SW480 (cell line): Measurements from ENCODE around the gene EHD4.

Experiments
- DNase-seq: peaks from one replicate; pipeline ENCODE4 v3.0.0-alpha.2; 2016; ENCODE audit warnings: low spot score

EHD4 gene

GRCh38 chr15:41895491-41895890 lies 76.9 kb downstream of the EHD4 start:
- no peak for DNase-seq

GRCh38 chr15:41894791-41895463 lies 77.4 kb downstream of the EHD4 start:
- DNase-seq, result peak; percentile 84

- DNase-seq, result peak; percentile 9
Measured at GRCh38 chr15:41894251-41894790, 78.0 kb downstream of the EHD4 start.

- peak; percentile 83 for DNase-seq
Measured at GRCh38 chr15:41893422-41894250, 78.7 kb downstream of the EHD4 start, which contains the start of gene SPTBN5. Gene SPTBN5 (minus strand): TSS chr15:41894053. CDS start chr15:41893497, 556 bp downstream.

- peak; percentile 46 for DNase-seq
Measured at GRCh38 chr15:41892621-41893421, 79.5 kb downstream of the EHD4 start.

GRCh38 chr15:41891946-41892345 lies 80.4 kb downstream of the EHD4 start:
- no peak for DNase-seq

- no peak for DNase-seq
Measured at GRCh38 chr15:41891226-41891625, 81.1 kb downstream of the EHD4 start.

- DNase-seq, result no peak
Measured at GRCh38 chr15:41890050-41890690, 82.2 kb downstream of the EHD4 start.

GRCh38 chr15:41888662-41889253 lies 83.6 kb downstream of the EHD4 start:
- DNase-seq, result no peak

GRCh38 chr15:41887893-41888292 lies 84.5 kb downstream of the EHD4 start:
- no peak for DNase-seq

- DNase-seq, result no peak
Measured at GRCh38 chr15:41887161-41887560, 85.2 kb downstream of the EHD4 start.

- DNase-seq, result no peak
Measured at GRCh38 chr15:41886741-41887140, 85.6 kb downstream of the EHD4 start.

GRCh38 chr15:41885841-41886240 lies 86.5 kb downstream of the EHD4 start:
- DNase-seq, result no peak

- no peak for DNase-seq
Measured at GRCh38 chr15:41885321-41885720, 87.0 kb downstream of the EHD4 start.

- DNase-seq, result no peak
Measured at GRCh38 chr15:41884458-41884857, 87.9 kb downstream of the EHD4 start.

- no peak for DNase-seq
Measured at GRCh38 chr15:41883484-41883825, 88.9 kb downstream of the EHD4 start.

GRCh38 chr15:41882689-41883483 lies 89.5 kb downstream of the EHD4 start:
- no peak for DNase-seq

GRCh38 chr15:41881920-41882688 lies 90.3 kb downstream of the EHD4 start:
- DNase-seq, result no peak

GRCh38 chr15:41881550-41881919 lies 90.8 kb downstream of the EHD4 start:
- DNase-seq, result no peak

- no peak for DNase-seq
Measured at GRCh38 chr15:41881086-41881485, 91.3 kb downstream of the EHD4 start.
